GM19438 (cell line): Measurements from ENCODE around the gene MEPE.
"Not testable (repeated sequence)": the region's sequence is repeated elsewhere in the genome, so short reads cannot be mapped to it uniquely, and the experiment has no call there.

Experiments used
- ATAC-seq: cut with Tn5 transposase; IDR thresholded peaks from one replicate; pipeline ENCODE4 v1.9.1; 2021; ENCODE audit warnings: low read depth; ENCODE audit not compliant: unreplicated experiment

MEPE gene

DNA sequence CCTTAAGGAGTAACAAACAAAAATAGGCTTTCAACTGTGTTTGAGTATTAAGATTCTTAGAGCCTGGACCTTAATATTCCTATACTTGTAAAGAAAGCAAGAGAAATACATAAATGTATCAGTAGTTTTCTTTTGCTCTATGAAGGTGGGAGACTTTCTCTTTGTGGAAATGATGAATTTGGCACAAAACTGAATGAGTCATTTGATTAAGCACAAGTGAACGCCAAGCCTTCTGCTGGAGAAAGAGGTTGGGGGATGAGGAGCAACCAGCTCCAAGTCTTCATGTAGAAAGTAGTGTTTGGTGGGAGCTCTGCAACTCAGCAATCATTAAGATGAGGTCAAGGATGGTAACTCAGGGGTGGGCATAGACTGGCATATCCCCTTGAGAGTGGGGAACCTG, 49.6 kb downstream of the MEPE start:
- ATAC-seq: no peak

DNA sequence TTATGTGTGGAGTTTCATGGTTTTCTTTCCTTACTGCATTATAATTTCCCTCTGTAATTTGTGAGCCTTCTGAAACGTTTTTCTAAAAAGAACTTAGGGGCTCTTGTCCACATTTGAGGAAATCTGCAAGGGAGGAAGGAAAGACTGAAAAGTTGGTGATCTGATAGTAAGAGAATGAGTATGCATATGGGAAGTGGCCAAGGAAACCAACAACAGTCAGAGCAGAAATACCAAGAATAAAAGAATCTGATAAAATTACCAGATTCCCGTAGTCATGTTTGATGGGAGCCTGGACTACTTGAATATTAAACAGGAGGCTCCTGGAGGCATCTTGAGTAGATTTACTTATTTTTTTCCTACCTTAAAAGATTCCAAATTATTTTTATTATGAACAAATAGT, 50.1 kb downstream of the MEPE start:
- ATAC-seq: no peak

- no peak for ATAC-seq
Measured at GRCh38 chr4:87884976-87885549, 52.3 kb downstream of the MEPE start.

GRCh38 chr4:87886083-87886482, 53.3 kb downstream of the MEPE start:
- no peak for ATAC-seq

- not testable (repeated sequence) for ATAC-seq
Measured at GRCh38 chr4:87890753-87891152, 58.0 kb downstream of the MEPE start.

DNA sequence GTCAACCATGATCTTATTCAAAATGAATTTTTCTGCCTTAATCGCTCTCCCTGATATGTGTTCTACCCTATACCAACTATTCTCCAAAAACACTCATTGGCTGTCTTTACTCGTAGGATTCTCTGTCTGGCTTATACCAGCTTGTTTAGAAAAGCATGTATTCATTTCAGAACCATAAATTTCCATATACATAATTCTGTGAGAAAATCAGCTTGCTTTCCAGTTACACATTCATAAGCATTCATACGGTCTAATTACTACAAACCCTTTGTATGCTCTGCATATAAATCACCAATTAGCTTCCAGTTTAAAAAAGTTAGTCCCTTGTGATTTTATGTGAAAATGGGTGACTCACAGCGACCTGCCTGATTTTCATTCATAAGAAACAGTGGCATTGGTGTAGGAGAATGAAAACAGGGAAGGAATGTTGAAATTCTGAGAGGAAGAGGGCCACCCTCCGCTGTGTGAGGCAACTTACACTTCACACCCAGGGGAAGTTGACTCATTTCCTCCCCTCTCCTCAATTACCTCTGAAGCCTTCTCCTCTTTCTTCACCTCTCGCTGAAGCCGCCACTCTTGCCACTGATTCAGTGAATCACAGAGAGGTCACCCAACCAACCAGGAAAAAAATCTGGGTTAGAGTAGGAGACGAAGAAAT, 63.3 kb downstream of the MEPE start:
- ATAC-seq: no peak
